NCI-H748 treated with DMSO at 0.1 percent for 48 hours (cell line): ENCODE data around the gene PROX2.
A peak's percentile ranks its signal among the peaks of the same experiment; 100 is the strongest.

Experiments
- DNase-seq: peaks from one replicate; lab custom pipeline; 2025; lab: John Stamatoyannopoulos, UW

The PROX2 gene

DNA sequence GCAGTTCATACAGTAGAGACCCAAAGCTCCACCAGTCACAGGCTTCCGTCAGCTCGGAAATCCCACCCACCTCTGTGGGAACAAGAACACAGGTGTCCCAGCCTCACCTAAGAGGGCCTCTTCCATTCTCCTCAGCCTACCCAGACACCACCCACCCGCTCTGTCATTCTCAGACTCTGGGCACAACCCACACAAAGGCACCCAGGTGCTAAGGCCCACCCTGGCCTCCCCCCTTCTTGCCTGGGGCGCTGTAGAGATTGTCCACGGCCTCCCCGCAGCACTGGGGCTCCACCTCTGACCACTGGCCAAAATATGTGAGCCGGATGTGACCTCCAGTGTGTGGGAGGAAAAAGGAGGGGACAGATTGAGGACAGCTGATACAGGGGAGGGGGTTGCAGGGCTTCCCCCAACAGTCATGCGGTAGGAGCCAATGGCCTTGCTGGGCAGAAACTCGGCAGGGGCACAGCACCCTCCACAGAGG is 33.0 kb upstream of the PROX2 start:
- DNase-seq = no peak

- no peak for DNase-seq
Measured at GRCh38 chr14:74907744-74908143, 31.8 kb upstream of the PROX2 start.

DNA sequence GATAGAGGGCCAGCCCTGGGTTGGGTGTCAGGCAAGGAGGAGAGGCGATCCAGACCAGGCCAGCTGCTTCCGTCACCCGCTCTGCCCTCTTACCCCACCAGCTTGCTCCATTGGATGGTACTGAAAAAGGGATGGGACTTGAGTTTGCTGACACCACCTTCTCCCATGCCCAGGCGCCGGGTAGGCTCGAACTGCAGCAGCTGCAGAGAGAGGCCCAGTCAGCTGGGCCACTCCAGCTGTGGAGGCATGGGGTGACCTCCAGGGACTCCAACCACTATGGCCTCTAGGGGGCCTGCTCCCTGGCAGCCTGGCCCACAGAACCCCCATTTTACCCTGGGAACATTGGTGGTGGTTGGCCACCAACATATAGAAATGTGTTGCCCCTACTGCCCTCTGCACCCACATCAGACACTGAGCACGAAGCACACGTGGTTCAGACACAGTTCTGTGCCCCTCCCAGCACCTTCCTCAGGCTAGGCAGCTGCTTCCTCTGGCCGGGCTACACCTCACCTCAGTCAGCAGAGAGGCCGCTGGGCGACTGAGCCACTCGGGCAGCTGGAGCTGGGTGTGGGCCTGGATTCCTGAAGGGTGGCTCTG is 31.1 kb upstream of the PROX2 start:
- no peak for DNase-seq

DNA sequence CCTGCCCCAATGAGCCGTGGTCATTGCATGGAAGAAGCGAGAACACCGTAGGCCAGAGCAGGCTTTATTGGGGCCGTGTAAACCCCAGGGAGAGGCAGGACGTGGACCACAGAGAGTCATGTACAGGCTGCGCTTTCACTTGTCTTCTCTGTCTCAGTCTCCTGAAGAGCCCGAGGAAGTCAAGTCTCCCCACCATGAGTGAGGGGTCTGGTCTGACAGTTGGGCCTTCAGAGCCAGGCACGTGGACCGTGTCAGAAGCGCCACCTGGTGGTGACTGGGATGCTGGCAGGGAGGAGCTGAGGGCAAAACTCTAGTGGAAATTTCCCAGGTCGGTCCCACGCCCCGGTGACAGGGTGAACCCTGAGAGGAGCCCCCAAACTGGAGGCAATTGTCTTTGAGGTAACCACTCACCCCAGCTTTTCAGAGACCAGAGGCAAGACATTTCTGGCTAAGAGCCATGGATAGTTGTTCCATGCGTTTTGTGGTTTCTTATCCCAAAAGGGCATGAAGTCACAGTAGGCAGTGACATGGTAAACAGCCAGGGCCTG is 29.7 kb upstream of the PROX2 start:
- DNase-seq = peak; percentile 4

- no peak for DNase-seq
Measured at GRCh38 chr14:74904635-74905503, 28.9 kb upstream of the PROX2 start.

DNA sequence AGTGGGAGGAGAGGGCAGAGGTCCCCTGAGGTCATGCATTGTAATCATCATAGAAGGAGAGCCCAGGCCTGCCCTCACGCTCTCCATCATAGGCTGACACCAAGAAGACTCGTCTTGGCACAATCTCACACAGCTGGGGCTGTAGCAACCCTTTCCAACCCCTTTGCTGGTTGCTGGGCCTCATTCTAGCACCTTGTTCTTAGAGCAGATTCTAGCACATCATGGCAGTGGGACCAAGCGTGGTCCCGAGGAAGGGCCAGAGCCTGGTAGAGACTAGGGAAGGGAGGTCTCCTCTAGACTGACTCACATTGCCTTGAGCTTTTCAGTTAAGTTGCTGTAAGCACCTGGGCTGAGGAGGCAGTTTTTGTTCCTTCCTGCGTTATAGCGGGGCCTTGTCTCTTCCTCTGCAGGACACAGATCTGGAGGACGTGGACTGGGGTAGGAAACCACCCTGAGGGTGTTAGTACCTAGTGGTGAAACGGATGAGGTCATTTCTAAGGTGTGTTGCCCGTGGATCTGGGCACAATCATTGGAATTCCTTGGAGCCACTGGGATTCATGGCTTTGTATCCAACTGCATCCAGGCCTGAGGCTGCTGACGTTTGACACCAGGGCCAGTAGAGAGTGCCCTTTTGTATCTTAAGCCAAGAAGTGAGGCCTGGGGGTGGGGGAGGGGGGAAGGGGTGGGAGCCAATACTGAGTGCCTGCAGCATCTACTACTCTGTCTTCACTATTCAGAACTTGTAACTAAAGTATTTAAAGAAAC is 27.2 kb upstream of the PROX2 start:
- no peak for DNase-seq

DNA sequence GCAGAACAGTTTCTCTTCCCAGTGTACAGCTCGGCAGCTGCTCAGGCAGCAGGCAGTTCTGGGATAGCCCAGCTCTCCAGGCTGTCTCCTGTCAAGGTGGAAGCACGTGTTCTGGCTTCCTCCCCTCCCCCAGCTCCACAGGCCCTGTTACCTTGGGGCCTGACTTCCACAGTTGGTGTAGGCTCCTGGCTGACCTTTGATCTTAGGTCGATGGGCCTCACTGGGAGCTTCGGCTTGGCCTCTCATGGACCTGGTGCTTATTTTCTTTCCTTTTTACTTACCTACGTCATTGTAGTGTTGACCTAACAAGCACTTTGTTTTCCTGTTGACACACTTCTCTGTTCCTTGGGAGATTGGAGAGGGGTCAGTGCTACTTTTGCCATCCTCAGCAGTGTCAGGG is 22.7 kb upstream of the PROX2 start:
- no peak for DNase-seq

DNA sequence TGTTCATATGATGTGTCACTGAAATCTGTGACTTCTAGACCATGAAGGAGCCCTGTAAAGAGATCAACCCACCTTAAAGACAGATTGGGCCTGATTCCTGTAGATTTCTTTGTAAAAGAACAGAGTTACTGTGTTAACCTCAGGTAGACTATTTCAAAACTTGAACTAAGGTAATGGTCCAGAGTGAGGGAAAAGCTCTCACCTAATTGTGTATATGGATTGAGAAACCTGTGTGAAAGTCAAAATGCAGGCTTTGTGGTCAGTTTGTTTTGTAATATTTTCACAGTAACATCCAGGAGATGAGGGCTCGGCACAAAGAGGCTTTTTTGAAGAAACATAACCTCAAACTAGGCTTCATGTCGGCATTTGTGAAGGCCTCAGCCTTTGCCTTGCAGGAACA is 22.1 kb upstream of the PROX2 start:
- no peak for DNase-seq

- DNase-seq = no peak
Measured at GRCh38 chr14:74897642-74898041, 21.7 kb upstream of the PROX2 start.

GRCh38 chr14:74896400-74896799 is 20.5 kb upstream of the PROX2 start:
- no peak for DNase-seq

- no peak for DNase-seq
Measured at GRCh38 chr14:74893614-74894091, 17.7 kb upstream of the PROX2 start.

DNA sequence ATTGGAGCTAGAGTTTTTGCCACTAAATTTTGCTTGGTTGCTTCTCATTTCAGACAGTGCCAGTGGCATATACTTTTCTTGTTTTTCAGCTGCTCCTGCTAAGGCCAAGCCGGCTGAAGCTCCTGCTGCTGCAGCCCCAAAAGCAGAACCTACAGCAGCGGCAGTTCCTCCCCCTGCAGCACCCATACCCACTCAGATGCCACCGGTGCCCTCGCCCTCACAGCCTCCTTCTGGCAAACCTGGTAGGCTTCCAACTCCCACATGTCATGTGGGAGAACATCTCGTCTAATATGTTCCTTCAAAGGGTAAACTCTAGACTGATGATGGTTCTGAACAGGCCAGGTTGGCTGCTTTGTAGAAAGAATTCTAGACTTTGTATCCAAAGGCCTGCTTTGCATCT is 16.8 kb upstream of the PROX2 start:
- no peak for DNase-seq

DNA sequence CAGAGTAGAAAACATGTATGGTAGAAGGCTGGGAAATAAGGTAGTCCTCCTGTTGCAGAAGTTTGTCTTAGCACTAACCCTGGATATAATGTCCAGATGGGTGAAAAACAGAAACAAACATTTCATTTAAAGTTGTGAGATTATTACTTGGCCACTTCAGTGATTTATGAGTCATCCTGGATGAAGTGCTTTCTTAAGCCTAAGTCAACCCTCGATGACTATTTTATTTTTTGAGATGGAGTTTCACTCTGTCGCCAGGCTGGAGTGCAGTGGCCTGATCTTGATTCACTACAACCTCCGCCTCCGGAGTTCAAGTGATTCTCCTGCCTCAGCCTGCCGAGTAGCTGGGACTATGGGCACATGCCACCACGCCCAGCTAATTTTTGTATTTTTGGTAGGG is 15.9 kb upstream of the PROX2 start:
- no peak for DNase-seq

- no peak for DNase-seq
Measured at GRCh38 chr14:74890262-74890661, 14.3 kb upstream of the PROX2 start.

- no peak for DNase-seq
Measured at GRCh38 chr14:74888164-74889158, 12.5 kb upstream of the PROX2 start.

DNA sequence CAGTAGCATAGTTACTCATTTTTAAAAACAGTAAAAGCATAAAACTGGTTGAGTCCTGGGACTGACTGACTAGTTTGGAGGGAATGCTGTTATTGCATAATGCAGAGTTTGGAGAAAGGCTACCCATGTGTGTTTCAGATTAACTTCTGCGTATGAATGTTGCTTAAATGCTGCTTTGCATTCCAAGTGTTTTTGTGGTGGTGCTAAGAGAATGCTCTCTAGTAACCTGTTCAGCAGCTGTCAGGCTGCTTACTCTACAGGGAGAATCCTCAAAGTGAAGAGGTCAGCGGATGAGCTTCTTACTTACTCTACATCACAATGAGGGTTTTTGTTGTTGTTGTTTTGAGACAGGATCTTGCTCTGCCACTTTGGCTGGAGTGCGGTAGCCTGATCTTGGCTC is 10.1 kb upstream of the PROX2 start:
- DNase-seq = no peak

- DNase-seq = no peak
Measured at GRCh38 chr14:74882103-74882920, 6.4 kb upstream of the PROX2 start.

GRCh38 chr14:74881431-74882102 is 5.6 kb upstream of the PROX2 start, which contains the start of gene DLST:
Gene DLST (plus strand): TSS chr14:74881916. CDS start chr14:74881954, 38 bp downstream.
- peak; percentile 82 for DNase-seq

GRCh38 chr14:74879427-74880182 is 3.7 kb upstream of the PROX2 start:
- DNase-seq = no peak
